GM12878 (cell line): ENCODE measurements around the gene TSC22D1.

ENCODE experiments used
- BHLHE40 ChIP-seq, 2 experiments: fragments of 450-650 bp in 1 of 2; IDR thresholded peaks; 2 replicates each; pipeline ENCODE4 v1.6.1; 2011 to 2017; ENCODE audit warnings: low read depth in 2 of 2, borderline replicate concordance in 1 of 2, improper control_type of control experiment in 1 of 2, low read length in 1 of 2, mild to moderate bottlenecking in 1 of 2
- CEBPB ChIP-seq, 2 experiments: fragments of 150-350 bp in 1 of 2; IDR thresholded peaks; 2 replicates each; pipeline ENCODE4 v1.6.1; 2012 to 2014; ENCODE audit warnings: low read depth in 2 of 2, low read length in 2 of 2, borderline replicate concordance in 1 of 2, inconsistent platforms in 1 of 2
- EZH2 ChIP-seq: IDR thresholded peaks from 2 replicates; pipeline ENCODE4 v1.6.1; 2012; ENCODE audit warnings: low read depth, mild to moderate bottlenecking, control low read depth, inconsistent platforms, low read length, borderline replicate concordance; ENCODE audit not compliant: control insufficient read depth
- MYC ChIP-seq: IDR thresholded peaks from 2 replicates; pipeline ENCODE4 v1.6.1; 2011; ENCODE audit warnings: mild to moderate bottlenecking, low read length, moderate library complexity, inconsistent platforms; ENCODE audit not compliant: insufficient read depth, insufficient replicate concordance, insufficient read length, severe bottlenecking
- PBX3 ChIP-seq: IDR thresholded peaks from 2 replicates; pipeline ENCODE4 v1.6.1; 2011; ENCODE audit warnings: mild to moderate bottlenecking, low read depth, low read length, moderate library complexity; ENCODE audit not compliant: insufficient replicate concordance
- POLR2A ChIP-seq: IDR thresholded peaks from 2 replicates; pipeline ENCODE4 v1.6.1; 2011; ENCODE audit warnings: low read depth, mild to moderate bottlenecking, low read length
- POLR2AphosphoS5 ChIP-seq: IDR thresholded peaks from 2 replicates; pipeline ENCODE4 v1.6.1; 2011; ENCODE audit warnings: mild to moderate bottlenecking, low read length, inconsistent platforms
- ZBTB4 ChIP-seq: fragments of 450-650 bp; formaldehyde crosslinking; IDR thresholded peaks from 2 replicates; pipeline ENCODE4 v1.4.0; 2022; ENCODE audit warnings: mild to moderate bottlenecking, moderate library complexity
- ZNF217 ChIP-seq: fragments of 450-650 bp; IDR thresholded peaks from 2 replicates; pipeline ENCODE4 v1.6.1; 2017; ENCODE audit warnings: antibody characterized with exemption, mild to moderate bottlenecking
- TF ChIP-seq, protein P1 (sequence below), 3 experiments: IDR thresholded peaks in 2 of 3; conservative IDR thresholded peaks in 1 of 3; 2 replicates each; pipeline ENCODE4 v1.5.1; 2011; ENCODE audit warnings: low read depth in 3 of 3, low read length in 3 of 3, mild to moderate bottlenecking in 3 of 3, control low read depth in 2 of 3, moderate library complexity in 2 of 3, inconsistent platforms in 1 of 3, mixed read lengths in 1 of 3; ENCODE audit not compliant: control insufficient read depth in 2 of 3, insufficient read depth in 1 of 3; ENCODE audit errors: extremely low read depth in 1 of 3
- TF ChIP-seq, protein P2 (sequence below): IDR thresholded peaks from 2 replicates; pipeline ENCODE4 v1.6.1; 2011; ENCODE audit warnings: borderline replicate concordance, low read depth, mild to moderate bottlenecking, moderate library complexity, mixed read lengths, low read length; ENCODE audit not compliant: insufficient read depth; ENCODE audit errors: extremely low read length
- TF ChIP-seq, protein P3 (sequence below): IDR thresholded peaks from 2 replicates; pipeline ENCODE4 v1.6.1; 2011; ENCODE audit warnings: borderline replicate concordance, low read depth, mild to moderate bottlenecking, moderate library complexity, low read length; ENCODE audit not compliant: insufficient read depth, poor library complexity, severe bottlenecking

- TF ChIP-seq, protein P1, sequence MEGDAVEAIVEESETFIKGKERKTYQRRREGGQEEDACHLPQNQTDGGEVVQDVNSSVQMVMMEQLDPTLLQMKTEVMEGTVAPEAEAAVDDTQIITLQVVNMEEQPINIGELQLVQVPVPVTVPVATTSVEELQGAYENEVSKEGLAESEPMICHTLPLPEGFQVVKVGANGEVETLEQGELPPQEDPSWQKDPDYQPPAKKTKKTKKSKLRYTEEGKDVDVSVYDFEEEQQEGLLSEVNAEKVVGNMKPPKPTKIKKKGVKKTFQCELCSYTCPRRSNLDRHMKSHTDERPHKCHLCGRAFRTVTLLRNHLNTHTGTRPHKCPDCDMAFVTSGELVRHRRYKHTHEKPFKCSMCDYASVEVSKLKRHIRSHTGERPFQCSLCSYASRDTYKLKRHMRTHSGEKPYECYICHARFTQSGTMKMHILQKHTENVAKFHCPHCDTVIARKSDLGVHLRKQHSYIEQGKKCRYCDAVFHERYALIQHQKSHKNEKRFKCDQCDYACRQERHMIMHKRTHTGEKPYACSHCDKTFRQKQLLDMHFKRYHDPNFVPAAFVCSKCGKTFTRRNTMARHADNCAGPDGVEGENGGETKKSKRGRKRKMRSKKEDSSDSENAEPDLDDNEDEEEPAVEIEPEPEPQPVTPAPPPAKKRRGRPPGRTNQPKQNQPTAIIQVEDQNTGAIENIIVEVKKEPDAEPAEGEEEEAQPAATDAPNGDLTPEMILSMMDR (IDR thresholded peaks at IDR 0.05 in 2 of 3, conservative IDR thresholded peaks at IDR 0.05 in 1 of 3; ENCODE audit: control insufficient read depth in 2 of 3, extremely low read depth in 1 of 3, insufficient read depth in 1 of 3, low read depth in 3 of 3, low read length in 3 of 3) = no peak
- TF ChIP-seq, protein P2, sequence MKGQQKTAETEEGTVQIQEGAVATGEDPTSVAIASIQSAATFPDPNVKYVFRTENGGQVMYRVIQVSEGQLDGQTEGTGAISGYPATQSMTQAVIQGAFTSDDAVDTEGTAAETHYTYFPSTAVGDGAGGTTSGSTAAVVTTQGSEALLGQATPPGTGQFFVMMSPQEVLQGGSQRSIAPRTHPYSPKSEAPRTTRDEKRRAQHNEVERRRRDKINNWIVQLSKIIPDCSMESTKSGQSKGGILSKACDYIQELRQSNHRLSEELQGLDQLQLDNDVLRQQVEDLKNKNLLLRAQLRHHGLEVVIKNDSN = no peak
- TF ChIP-seq MYC (no peak), POLR2A (no peak), ZNF217 (no peak), EZH2 (no peak), ZBTB4 (CRISPR knock-in tag) (no peak), POLR2AphosphoS5 (no peak), PBX3 (no peak), BHLHE40 (IDR thresholded peaks at IDR 0.05; ENCODE audit: borderline replicate concordance in 1 of 2, low read depth in 2 of 2, low read length in 1 of 2) (no peak), CEBPB (IDR thresholded peaks at IDR 0.05; ENCODE audit: borderline replicate concordance in 1 of 2, low read depth in 2 of 2, low read length in 2 of 2) (no peak)
- TF ChIP-seq, protein P3, sequence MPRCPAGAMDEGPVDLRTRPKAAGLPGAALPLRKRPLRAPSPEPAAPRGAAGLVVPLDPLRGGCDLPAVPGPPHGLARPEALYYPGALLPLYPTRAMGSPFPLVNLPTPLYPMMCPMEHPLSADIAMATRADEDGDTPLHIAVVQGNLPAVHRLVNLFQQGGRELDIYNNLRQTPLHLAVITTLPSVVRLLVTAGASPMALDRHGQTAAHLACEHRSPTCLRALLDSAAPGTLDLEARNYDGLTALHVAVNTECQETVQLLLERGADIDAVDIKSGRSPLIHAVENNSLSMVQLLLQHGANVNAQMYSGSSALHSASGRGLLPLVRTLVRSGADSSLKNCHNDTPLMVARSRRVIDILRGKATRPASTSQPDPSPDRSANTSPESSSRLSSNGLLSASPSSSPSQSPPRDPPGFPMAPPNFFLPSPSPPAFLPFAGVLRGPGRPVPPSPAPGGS = no peak
Observed at GRCh38 chr13:44543369-44543768, 32.8 kb downstream of the TSC22D1 start.
